Natural killer cell (primary cell): Measurements from ENCODE around the gene ARL8A. TPM values are rescaled to one million over a fixed set of nuclear protein-coding genes. Genes with fewer than 3 reads are reported as not detected.

ENCODE experiments used
- ATAC-seq, 3 donors: fragments of 150-1000 bp in 2 of 3; fragments of 200-7000 bp in 1 of 3; cut with Tn5 transposase; 1 replicate in 1 of 3; 2 replicates in 2 of 3; pipeline ENCODE4 v1.10.0; 2021; ENCODE audit warnings: mild to moderate bottlenecking in 2 of 3, moderate library complexity in 2 of 3
- DNase-seq, 2 donors: peaks; one replicate each; pipeline versions ENCODE4 v3.0.0 to v3.0.0-alpha.2; 2013 to 2021; ENCODE audit warnings: mixed read lengths in 1 of 2
- H3K27ac ChIP-seq: one replicate; pipeline ENCODE4 v1.5.1; 2013; ENCODE audit warnings: mild to moderate bottlenecking, low read length
- H3K27me3 ChIP-seq: one replicate; pipeline ENCODE4 v1.6.1; 2013; ENCODE audit warnings: low read length; ENCODE audit not compliant: control insufficient read depth, insufficient read depth
- H3K36me3 ChIP-seq: one replicate; pipeline ENCODE4 v1.6.1; 2013; ENCODE audit warnings: low read length; ENCODE audit not compliant: control insufficient read depth, insufficient read depth
- H3K4me1 ChIP-seq: one replicate; pipeline ENCODE4 v1.6.1; 2013; ENCODE audit warnings: low read length; ENCODE audit not compliant: control insufficient read depth, insufficient read depth
- H3K4me3 ChIP-seq: one replicate; pipeline ENCODE4 v1.5.1; 2013; ENCODE audit warnings: low read length
- H3K9me3 ChIP-seq: one replicate; pipeline ENCODE4 v1.6.1; 2013; ENCODE audit warnings: low read length; ENCODE audit not compliant: control insufficient read depth, insufficient read depth
- H3K27ac Mint-ChIP-seq, 2 donors: one replicate each; pipeline ENCODE4 v1.8.0; 2022; ENCODE audit warnings: mild to moderate bottlenecking in 2 of 2, mixed read lengths in 2 of 2, moderate library complexity in 1 of 2
- H3K27me3 Mint-ChIP-seq, 2 donors: one replicate each; pipeline ENCODE4 v1.8.0; 2022; ENCODE audit warnings: low read depth in 2 of 2, mixed read lengths in 2 of 2
- H3K36me3 Mint-ChIP-seq: one replicate; pipeline ENCODE4 v1.8.0; 2022; ENCODE audit warnings: mixed read lengths
- H3K4me1 Mint-ChIP-seq, 2 donors: one replicate each; pipeline ENCODE4 v1.8.0; 2022; ENCODE audit warnings: mixed read lengths in 2 of 2
- H3K4me3 Mint-ChIP-seq: one replicate; pipeline ENCODE4 v1.8.0; 2022; ENCODE audit warnings: mild to moderate bottlenecking, moderate library complexity, mixed read lengths
- H3K9me3 Mint-ChIP-seq, 2 donors: one replicate each; pipeline ENCODE4 v1.8.0; 2022; ENCODE audit warnings: mixed read lengths in 2 of 2
- CTCF ChIP-seq: fragments of 200-600 bp; IDR thresholded peaks from one replicate; pipeline ENCODE4 v1.8.0; 2022; ENCODE audit warnings: antibody characterized with exemption
- WGBS: methylation state at CpG from one replicate; pipeline ENCODE4 v1.1.7; 2013; ENCODE audit warnings: missing lambda C conversion rate; ENCODE audit not compliant: insufficient coverage; 5-methylcytosine and 5-hydroxymethylcytosine counted together
- intact Hi-C: fragments of 100-400 bp; cut with micrococcal nuclease; formaldehyde crosslinking; loops from one replicate; pipeline ENCODE4 v1.14.2; 2022
- total RNA-seq, 4 donors: library from RNA; stranded (reverse); fragments of 120-200 nt in 1 of 4; gene quantifications; one replicate each; pipeline versions ENCODE4 v1.2.3 to v1.2.4, GENCODE V29; 2013 to 2022

Gene ARL8A
- total RNA-seq, 3 donors from 2014 or later (not counting 1 experiment from before 2014, with no cell fraction given), result 109 to 120 (median 109) TPM

DNA sequence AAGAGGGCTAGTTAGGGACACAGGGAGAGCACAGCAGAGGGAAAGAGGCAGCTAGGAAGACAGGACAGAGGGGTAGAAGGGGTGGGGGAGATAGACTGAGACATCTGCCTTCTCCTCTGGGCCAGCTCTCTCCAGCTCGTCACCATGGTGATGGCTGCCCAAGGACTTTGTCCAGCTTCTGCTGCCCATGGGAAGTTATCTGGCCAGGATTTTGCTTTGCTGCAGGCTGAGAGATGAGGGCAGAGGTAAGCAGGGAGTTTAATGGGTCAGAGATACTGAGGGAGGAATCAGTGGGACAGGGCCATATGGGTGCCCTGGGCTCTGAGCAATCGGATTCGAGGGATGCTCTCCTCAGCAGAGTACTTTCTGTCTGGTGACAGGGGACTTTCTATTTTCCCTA, 56.3 kb downstream of the ARL8A start:
- Mint-ChIP-seq H3K4me1 (no peaks in the 10 kb centered on the region), H3K36me3 (no peaks in the 10 kb centered on the region), H3K9me3 (no peaks in the 10 kb centered on the region), H3K27ac (no peak overlapping the region), H3K27me3 (peaks cover 0 to 7% of the 10 kb centered on the region in 2 donors), H3K4me3 (no peak overlapping the region)
- DNase-seq, result no peak
- no peak overlapping the region for H3K4me3 ChIP-seq
- intact Hi-C loops, result no loop called here
- WGBS, result 85% methylated on average over 3 of the region's 3 CpGs
- H3K36me3 ChIP-seq, result no peaks in the 10 kb centered on the region
- no peaks in the 10 kb centered on the region for H3K4me1 ChIP-seq
- no peaks in the 10 kb centered on the region for H3K9me3 ChIP-seq
- TF ChIP-seq CTCF, result no peak
- no peak overlapping the region for H3K27ac ChIP-seq
- no peak for ATAC-seq
- no peaks in the 10 kb centered on the region for H3K27me3 ChIP-seq

GRCh38 chr1:202086579-202087350, 57.8 kb downstream of the ARL8A start:
- DNase-seq (no peak), ATAC-seq (no peak)
- Histone ChIP-seq H3K9me3 (no peaks in the 10 kb centered on the region), H3K27ac (no peak overlapping the region), H3K27me3 (no peaks in the 10 kb centered on the region), H3K4me1 (no peaks in the 10 kb centered on the region), H3K4me3 (no peak overlapping the region), H3K36me3 (no peaks in the 10 kb centered on the region)
- intact Hi-C loops, result no loop called here
- H3K4me3 Mint-ChIP-seq, result no peak overlapping the region
- 69% methylated on average over 7 of the region's 7 CpGs for WGBS
- no peaks in the 10 kb centered on the region for H3K36me3 Mint-ChIP-seq
- no peaks in the 10 kb centered on the region for H3K9me3 Mint-ChIP-seq
- no peak overlapping the region for H3K27ac Mint-ChIP-seq
- TF ChIP-seq CTCF, result no peak
- H3K27me3 Mint-ChIP-seq, result peaks cover 0 to 6% of the 10 kb centered on the region in 2 donors
- no peaks in the 10 kb centered on the region for H3K4me1 Mint-ChIP-seq

GRCh38 chr1:202085682-202086373, 58.7 kb downstream of the ARL8A start:
- no peak overlapping the region for H3K27ac Mint-ChIP-seq
- H3K4me1 ChIP-seq, result no peaks in the 10 kb centered on the region
- no peak for TF ChIP-seq CTCF
- no peaks in the 10 kb centered on the region for H3K9me3 Mint-ChIP-seq
- intact Hi-C loops, result no loop called here
- DNase-seq (no peak), ATAC-seq (no peak)
- no peak overlapping the region for H3K4me3 Mint-ChIP-seq
- no peaks in the 10 kb centered on the region for H3K9me3 ChIP-seq
- no peak overlapping the region for H3K27ac ChIP-seq
- no peaks in the 10 kb centered on the region for H3K36me3 Mint-ChIP-seq
- H3K27me3 ChIP-seq, result no peaks in the 10 kb centered on the region
- H3K4me1 Mint-ChIP-seq, result no peaks in the 10 kb centered on the region
- no peaks in the 10 kb centered on the region for H3K36me3 ChIP-seq
- 75% methylated on average over 6 of the region's 7 CpGs for WGBS
- H3K27me3 Mint-ChIP-seq, result peaks cover 0 to under 1% of the 10 kb centered on the region in 2 donors
- H3K4me3 ChIP-seq, result no peak overlapping the region
